H1 (cell line): ENCODE data around the gene PACSIN1. TPM values are rescaled to one million over a fixed set of nuclear protein-coding genes. Genes with fewer than 3 reads are reported as not detected.

Source experiments
- NANOG ChIP-seq: IDR thresholded peaks from 2 replicates; pipeline ENCODE4 v1.6.1; 2011; ENCODE audit warnings: low read length, low read depth, mild to moderate bottlenecking, inconsistent platforms; ENCODE audit not compliant: insufficient read depth, poor library complexity, severe bottlenecking
- POLR2A ChIP-seq, 2 experiments: IDR thresholded peaks; 1 replicate in 1 of 2; 2 replicates in 1 of 2; pipeline ENCODE4 v1.6.1; 2011; ENCODE audit warnings: low read depth in 2 of 2, low read length in 2 of 2, mild to moderate bottlenecking in 2 of 2; ENCODE audit errors: control extremely low read depth in 1 of 2
- RXRA ChIP-seq: IDR thresholded peaks from 2 replicates; pipeline ENCODE4 v1.6.1; 2011; ENCODE audit warnings: low read depth, mild to moderate bottlenecking, low read length, moderate library complexity; ENCODE audit not compliant: insufficient read depth
- SAP30 ChIP-seq: fragments of 300-600 bp; sonication (generic); IDR thresholded peaks from 2 replicates; pipeline ENCODE4 v1.7.1; 2012; ENCODE audit warnings: low read length, moderate library complexity, mild to moderate bottlenecking, inconsistent platforms; ENCODE audit not compliant: insufficient read depth, insufficient replicate concordance
- TAF1 ChIP-seq: IDR thresholded peaks from 2 replicates; pipeline ENCODE4 v1.6.1; 2011; ENCODE audit warnings: mild to moderate bottlenecking, low read depth, low read length
- ZNF274 ChIP-seq: IDR thresholded peaks from 2 replicates; pipeline ENCODE4 v1.7.0; 2012; ENCODE audit warnings: low read length, borderline replicate concordance; ENCODE audit errors: extremely low read depth
- polyA plus RNA-seq, 7 experiments: library from polyadenylated mRNA; depleted of rRNA in 3 of 7; stranded (reverse) in 5 of 7; unstranded in 2 of 7; fragments of >200 nt in 5 of 7; fragments of 200-250 nt in 2 of 7; gene quantifications; 1 replicate in 5 of 7; 2 replicates in 1 of 7; 4 replicates in 1 of 7; pipeline versions ENCODE4 v1.2.1 to v1.2.3, GENCODE V29; 2011 to 2013; ENCODE audit warnings: missing spikeins in 2 of 7, mixed read lengths in 2 of 7
- total RNA-seq: library from RNA; stranded (reverse); fragmentation: NEBNext Ultra II Directional; extraction: Animal tissue kit (Norgen Biotek cat#: 25700); gene quantifications from 2 replicates; pipeline ENCODE4 v1.2.1, GENCODE V29; 2021
- TF ChIP-seq, protein P1 (sequence below), 3 experiments: IDR thresholded peaks; 1 replicate in 2 of 3; 2 replicates in 1 of 3; pipeline versions ENCODE4 v1.5.1 to v1.6.1; 2011; ENCODE audit warnings: low read length in 3 of 3, mild to moderate bottlenecking in 3 of 3, inconsistent platforms in 2 of 3, low read depth in 1 of 3, moderate library complexity in 1 of 3; ENCODE audit not compliant: insufficient read depth in 1 of 3; ENCODE audit errors: control extremely low read depth in 1 of 3
- TF ChIP-seq, protein P2 (sequence below): IDR thresholded peaks from 2 replicates; pipeline ENCODE4 v1.6.1; 2012; ENCODE audit warnings: inconsistent platforms

The PACSIN1 gene
- total and polyA plus RNA-seq, 2 of the 8 experiments (the other 6 are each of a cell fraction or from before 2014, with no cell fraction given), result 5.9 to 11.1 TPM

DNA sequence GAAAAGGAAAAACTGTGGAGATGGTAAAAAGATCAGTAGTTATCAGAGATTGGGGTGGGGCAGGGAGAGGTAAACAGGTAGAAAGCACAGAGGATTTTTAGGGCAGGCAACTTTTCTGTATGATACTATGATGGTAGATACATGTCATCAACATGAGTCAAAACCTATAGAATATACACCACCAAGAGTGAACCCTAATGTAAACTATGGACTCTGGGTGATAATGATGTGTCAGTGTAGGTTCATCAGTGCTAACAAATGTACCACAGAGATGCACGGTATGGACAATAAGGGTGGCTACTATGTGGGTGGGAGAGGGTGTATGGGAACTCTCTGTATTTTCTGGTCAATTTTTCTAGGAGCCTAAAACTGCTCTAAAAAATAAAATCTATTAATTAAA is 18.5 kb downstream of the PACSIN1 start (continued):
- TF ChIP-seq, protein P1, sequence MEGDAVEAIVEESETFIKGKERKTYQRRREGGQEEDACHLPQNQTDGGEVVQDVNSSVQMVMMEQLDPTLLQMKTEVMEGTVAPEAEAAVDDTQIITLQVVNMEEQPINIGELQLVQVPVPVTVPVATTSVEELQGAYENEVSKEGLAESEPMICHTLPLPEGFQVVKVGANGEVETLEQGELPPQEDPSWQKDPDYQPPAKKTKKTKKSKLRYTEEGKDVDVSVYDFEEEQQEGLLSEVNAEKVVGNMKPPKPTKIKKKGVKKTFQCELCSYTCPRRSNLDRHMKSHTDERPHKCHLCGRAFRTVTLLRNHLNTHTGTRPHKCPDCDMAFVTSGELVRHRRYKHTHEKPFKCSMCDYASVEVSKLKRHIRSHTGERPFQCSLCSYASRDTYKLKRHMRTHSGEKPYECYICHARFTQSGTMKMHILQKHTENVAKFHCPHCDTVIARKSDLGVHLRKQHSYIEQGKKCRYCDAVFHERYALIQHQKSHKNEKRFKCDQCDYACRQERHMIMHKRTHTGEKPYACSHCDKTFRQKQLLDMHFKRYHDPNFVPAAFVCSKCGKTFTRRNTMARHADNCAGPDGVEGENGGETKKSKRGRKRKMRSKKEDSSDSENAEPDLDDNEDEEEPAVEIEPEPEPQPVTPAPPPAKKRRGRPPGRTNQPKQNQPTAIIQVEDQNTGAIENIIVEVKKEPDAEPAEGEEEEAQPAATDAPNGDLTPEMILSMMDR (IDR thresholded peaks at IDR 0.05; ENCODE audit: control extremely low read depth in 1 of 3, insufficient read depth in 1 of 3, low read depth in 1 of 3, low read length in 3 of 3), result no peak
- TF ChIP-seq SAP30, result no peak
- TF ChIP-seq, protein P2, sequence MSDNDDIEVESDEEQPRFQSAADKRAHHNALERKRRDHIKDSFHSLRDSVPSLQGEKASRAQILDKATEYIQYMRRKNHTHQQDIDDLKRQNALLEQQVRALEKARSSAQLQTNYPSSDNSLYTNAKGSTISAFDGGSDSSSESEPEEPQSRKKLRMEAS, result no peak
- no peak for TF ChIP-seq POLR2A (IDR thresholded peaks at IDR 0.05; ENCODE audit: control extremely low read depth in 1 of 2, low read depth in 2 of 2, low read length in 2 of 2)
- TF ChIP-seq NANOG, result no peak
- TF ChIP-seq TAF1, result no peak
- no peak for TF ChIP-seq ZNF274
- no peak for TF ChIP-seq RXRA
